Myometrial cell (primary cell): ENCODE results near the gene PRPH2. TPM values are rescaled to one million over a fixed set of nuclear protein-coding genes. Genes with fewer than 3 reads are reported as not detected.

Source experiments
- total RNA-seq: library from RNA; depleted of rRNA; stranded (reverse); fragments of >200 nt; gene quantifications from 2 replicates; pipeline ENCODE4 v1.2.3, GENCODE V29; 2015

PRPH2 gene
- total RNA-seq: 2.0 and 2.7 TPM in 2 replicates

GRCh38 chr6:42722497-42722896, at the start of gene PRPH2:
TSS of gene PRPH2 (minus strand) at chr6:42722597. CDS start at chr6:42722334, 263 bp downstream.

DNA sequence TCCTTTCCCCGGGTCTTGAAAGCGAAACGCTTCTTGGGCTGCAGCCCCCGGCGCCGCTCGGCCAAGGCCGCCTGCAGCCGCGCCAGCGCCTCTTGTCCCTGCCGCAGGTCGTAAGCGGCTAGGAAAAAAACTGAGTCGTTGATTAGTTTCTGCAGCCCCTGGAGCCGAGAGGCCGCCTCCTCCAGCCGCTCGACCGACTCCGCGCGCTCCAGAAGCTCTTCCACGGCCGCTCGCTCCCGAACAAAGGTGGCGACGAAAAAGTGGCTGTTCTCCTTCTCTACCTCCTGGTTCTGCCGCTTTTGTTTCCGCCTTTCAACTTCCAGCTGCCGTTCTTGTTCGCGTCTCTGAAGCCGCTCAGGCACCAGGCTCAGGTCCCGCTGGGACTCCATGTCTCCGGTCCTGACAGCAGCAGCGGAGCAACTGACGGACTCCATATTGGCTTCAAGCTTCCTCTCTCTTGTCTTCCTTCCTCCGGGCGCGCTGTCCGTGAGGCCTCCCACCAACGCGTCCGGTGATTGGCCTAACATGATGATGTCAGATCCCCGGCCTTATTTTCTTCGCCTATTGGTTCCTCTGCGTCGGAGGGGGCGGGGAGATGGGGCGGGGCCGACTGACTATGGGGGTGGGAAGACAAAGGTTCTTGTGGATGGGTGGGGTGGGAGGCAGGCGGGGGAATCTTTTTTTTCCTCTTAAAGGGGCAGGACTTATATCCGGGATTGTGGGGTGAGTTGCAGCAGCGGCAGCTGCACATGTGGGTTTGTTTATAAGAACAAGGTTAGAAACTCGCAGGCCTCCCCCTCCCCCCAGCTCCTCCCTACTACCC, 23.5 kb upstream of the PRPH2 start, which contains the start of gene TBCC:
TBCC (minus strand) TSS at position 464 of the 823 bp plus-strand sequence; CDS start at position 434, 30 bp downstream.

Other genes with a start within 250 kb of the PRPH2 start
- gene UBR2, start 158.6 kb downstream of the PRPH2 start, total RNA-seq: 10.7 and 13.3 TPM in 2 replicates
- gene TBCC, start 23.5 kb upstream of the PRPH2 start, total RNA-seq: 32.6 and 55.6 TPM in 2 replicates
- gene BICRAL, start 59.5 kb upstream of the PRPH2 start, total RNA-seq: 2.0 and 3.9 TPM in 2 replicates
- gene RPL7L1, start 157.0 kb upstream of the PRPH2 start, total RNA-seq: 132 and 135 TPM in 2 replicates
- not detected in 2 replicates for gene PTCRA, start 193.5 kb upstream of the PRPH2 start, total RNA-seq
- gene CNPY3, start 206.9 kb upstream of the PRPH2 start, total RNA-seq: 30.0 and 46.1 TPM in 2 replicates
- gene GNMT, start 238.2 kb upstream of the PRPH2 start, total RNA-seq: not detected in 2 replicates